HEK293T (cell line): Measurements from ENCODE around the gene LMAN2.
A peak's percentile ranks its signal among the peaks of the same experiment; 100 is the strongest.

Experiments
- CTCF ChIA-PET: fragments of 350-600 bp; formaldehyde crosslinking; extraction: SDS; loops from one replicate; lab custom pipeline; 2021; ENCODE audit warnings: antibody characterized with exemption, inconsistent platforms; lab: Yijun Ruan, JAX
- POLR2A ChIA-PET: fragments of 350-600 bp; formaldehyde crosslinking; extraction: SDS; loops from one replicate; lab custom pipeline; 2020; ENCODE audit warnings: antibody characterized with exemption, inconsistent platforms; lab: Yijun Ruan, JAX
- DNase-seq: peaks from one replicate; pipeline ENCODE4 v3.0.0; 2012; ENCODE audit warnings: mixed read lengths; ENCODE audit errors: extremely low spot score
- ARNT ChIP-seq: fragments of 450-650 bp; IDR thresholded peaks from 2 replicates; pipeline ENCODE4 v1.6.1; 2017; ENCODE audit warnings: mild to moderate bottlenecking
- BHLHE40 ChIP-seq: fragments of 450-650 bp; IDR thresholded peaks from 2 replicates; pipeline ENCODE4 v1.6.1; 2016; ENCODE audit warnings: mild to moderate bottlenecking, moderate library complexity, borderline replicate concordance
- CTBP1 ChIP-seq: fragments of 450-650 bp; IDR thresholded peaks from 2 replicates; pipeline ENCODE4 v1.6.1; 2016; ENCODE audit warnings: borderline replicate concordance
- ELF4 ChIP-seq: fragments of 450-650 bp; IDR thresholded peaks from 2 replicates; pipeline ENCODE4 v1.6.1; 2017; ENCODE audit warnings: antibody characterized with exemption
- FOXA1 ChIP-seq: fragments of 450-650 bp; IDR thresholded peaks from 2 replicates; pipeline ENCODE4 v1.6.1; 2016; ENCODE audit warnings: mild to moderate bottlenecking
- FOXK2 ChIP-seq: fragments of 450-650 bp; IDR thresholded peaks from 2 replicates; pipeline ENCODE4 v1.6.1; 2016; ENCODE audit warnings: mild to moderate bottlenecking
- FOXM1 ChIP-seq: fragments of 450-650 bp; IDR thresholded peaks from 2 replicates; pipeline ENCODE4 v1.6.1; 2017; ENCODE audit warnings: mild to moderate bottlenecking, borderline replicate concordance
- HDGF ChIP-seq: fragments of 450-650 bp; IDR thresholded peaks from 2 replicates; pipeline ENCODE4 v1.6.1; 2017; ENCODE audit warnings: antibody characterized with exemption, borderline replicate concordance
- L3MBTL2 ChIP-seq: fragments of 450-650 bp; conservative IDR thresholded peaks from 2 replicates; pipeline ENCODE4 v1.6.1; 2016; ENCODE audit warnings: mild to moderate bottlenecking
- LEF1 ChIP-seq: fragments of 450-650 bp; IDR thresholded peaks from 2 replicates; pipeline ENCODE4 v1.6.1; 2017; ENCODE audit warnings: mild to moderate bottlenecking, borderline replicate concordance
- NFRKB ChIP-seq: fragments of 450-650 bp; IDR thresholded peaks from 2 replicates; pipeline ENCODE4 v1.6.1; 2016; ENCODE audit warnings: mild to moderate bottlenecking, moderate library complexity
- PKNOX1 ChIP-seq: fragments of 450-650 bp; IDR thresholded peaks from 2 replicates; pipeline ENCODE4 v1.6.1; 2016
- SP1 ChIP-seq: fragments of 450-650 bp; IDR thresholded peaks from 2 replicates; pipeline ENCODE4 v1.6.1; 2017
- SUZ12 ChIP-seq: fragments of 450-650 bp; IDR thresholded peaks from 2 replicates; pipeline ENCODE4 v1.6.1; 2016; ENCODE audit warnings: mild to moderate bottlenecking
- TARDBP ChIP-seq: fragments of 450-650 bp; IDR thresholded peaks from 2 replicates; pipeline ENCODE4 v1.6.1; 2016
- ZNF384 ChIP-seq: fragments of 450-650 bp; IDR thresholded peaks from 2 replicates; pipeline ENCODE4 v1.6.1; 2016

LMAN2 gene

DNA sequence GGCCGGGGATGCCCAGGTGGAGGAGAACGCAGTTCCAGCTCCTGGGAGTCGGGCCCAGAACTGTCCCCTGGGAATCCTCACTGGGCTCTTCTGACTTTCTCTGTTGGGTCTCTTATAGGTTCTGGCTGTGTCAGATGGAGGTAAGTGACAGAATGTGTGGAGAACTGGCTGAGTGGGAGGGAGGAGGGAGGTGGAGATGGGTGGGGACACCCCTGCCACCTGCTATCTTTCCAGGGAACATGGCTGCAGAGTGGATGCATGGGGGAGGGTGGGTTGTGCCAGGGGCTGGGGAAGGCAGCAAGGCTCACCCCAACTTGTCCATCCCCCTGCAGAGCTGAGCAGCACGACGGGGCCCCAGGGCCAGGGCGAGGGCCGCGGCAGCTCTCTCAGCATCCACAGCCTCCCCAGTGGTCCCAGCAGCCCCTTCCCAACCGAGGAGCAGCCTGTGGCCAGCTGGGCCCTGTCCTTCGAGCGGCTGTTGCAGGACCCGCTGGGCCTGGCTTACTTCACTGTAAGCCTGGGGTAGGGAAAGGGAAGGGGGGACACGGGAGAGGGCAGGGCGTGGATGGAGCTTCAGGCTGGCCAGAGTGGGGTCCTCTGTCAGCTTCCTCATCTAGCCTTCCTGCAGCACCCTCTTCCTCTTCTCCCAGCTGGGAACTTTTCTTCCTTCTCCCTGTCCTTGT is 14.5 kb upstream of the LMAN2 start:
- ChIA-PET POLR2A (interaction anchor here (1.1 to 2.6 kb wide), 7 partner anchors 9 to 150 kb away, joined by 3 to 38 read pairs (median 5); partner anchors contain the start of genes LMAN2 and MXD3), CTCF (interaction anchor here (0.6 to 1.7 kb wide), 6 partner anchors 14 to 129 kb away, joined by 3 to 5 read pairs (median 4); partner anchors contain the start of gene LMAN2)
- no peak for DNase-seq
- TF ChIP-seq ARNT (no peak), ELF4 (no peak), FOXM1 (no peak), SP1 (no peak), PKNOX1 (no peak), TARDBP (no peak), NFRKB (no peak), BHLHE40 (no peak), L3MBTL2 (no peak), FOXK2 (no peak), LEF1 (no peak), SUZ12 (no peak), FOXA1 (no peak), ZNF384 (no peak), CTBP1 (no peak), HDGF (no peak)

DNA sequence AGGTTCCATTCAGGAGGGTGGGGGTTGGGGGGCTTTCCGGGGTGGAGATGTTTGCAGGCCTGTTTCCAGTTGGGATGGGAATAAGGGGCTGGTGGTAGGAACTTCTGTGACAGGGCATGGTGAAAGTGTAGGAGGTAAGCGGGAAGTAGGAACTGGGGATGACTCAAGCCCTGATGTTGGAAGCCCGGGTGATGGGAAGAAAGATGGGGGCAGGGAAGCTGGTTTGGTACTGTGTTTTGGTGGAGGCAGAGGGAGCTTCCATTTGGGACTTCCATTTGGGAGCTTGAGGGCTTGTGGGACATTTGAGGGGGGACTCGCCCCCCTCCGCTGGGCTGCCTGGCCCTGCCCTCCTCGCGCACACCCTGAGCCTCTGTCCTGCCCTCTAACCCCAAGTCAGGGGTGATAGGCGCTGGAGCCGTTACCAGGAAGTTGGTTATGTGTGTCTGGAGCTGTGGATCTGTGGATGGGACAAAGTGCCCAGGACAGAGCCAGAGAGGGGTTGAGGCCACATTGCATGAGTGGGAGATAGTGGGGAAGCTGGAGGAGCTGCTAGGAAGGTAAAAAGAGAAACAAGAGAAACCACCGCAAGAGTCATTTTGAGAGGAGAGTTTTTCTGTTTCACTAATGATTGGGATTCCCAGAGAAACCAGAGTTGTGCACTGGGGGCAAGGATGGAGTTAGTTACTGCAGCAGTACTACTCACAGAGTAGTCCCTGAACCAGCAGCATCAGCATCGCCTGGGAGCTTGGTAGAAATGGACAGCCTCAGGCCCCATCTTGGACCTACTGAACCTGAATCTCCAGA is 12.9 kb upstream of the LMAN2 start:
- TF ChIP-seq ZNF384 (no peak), PKNOX1 (no peak), SP1 (no peak), FOXA1 (no peak)
- no peak for DNase-seq
- ChIA-PET CTCF (interaction anchor here (1.1 kb wide), 1 partner anchor 26 kb away, joined by 3 read pairs; no protein-coding TSS in a partner anchor), POLR2A (interaction anchor here (2.2 kb wide), 1 partner anchor 13 kb away, joined by 14 read pairs; the partner anchor contains the start of gene LMAN2)

GRCh38 chr5:177363565-177363964 is 12.1 kb upstream of the LMAN2 start:
- no peak for TF ChIP-seq ARNT
- TF ChIP-seq FOXM1 = peak; percentile 38; the same call in 1 of the 2 replicates
- CTCF ChIA-PET = no interaction called here
- POLR2A ChIA-PET = interaction anchor here (2.2 kb wide), 1 partner anchor 12 kb away, joined by 14 read pairs; the partner anchor contains the start of gene LMAN2
- no peak for DNase-seq

DNA sequence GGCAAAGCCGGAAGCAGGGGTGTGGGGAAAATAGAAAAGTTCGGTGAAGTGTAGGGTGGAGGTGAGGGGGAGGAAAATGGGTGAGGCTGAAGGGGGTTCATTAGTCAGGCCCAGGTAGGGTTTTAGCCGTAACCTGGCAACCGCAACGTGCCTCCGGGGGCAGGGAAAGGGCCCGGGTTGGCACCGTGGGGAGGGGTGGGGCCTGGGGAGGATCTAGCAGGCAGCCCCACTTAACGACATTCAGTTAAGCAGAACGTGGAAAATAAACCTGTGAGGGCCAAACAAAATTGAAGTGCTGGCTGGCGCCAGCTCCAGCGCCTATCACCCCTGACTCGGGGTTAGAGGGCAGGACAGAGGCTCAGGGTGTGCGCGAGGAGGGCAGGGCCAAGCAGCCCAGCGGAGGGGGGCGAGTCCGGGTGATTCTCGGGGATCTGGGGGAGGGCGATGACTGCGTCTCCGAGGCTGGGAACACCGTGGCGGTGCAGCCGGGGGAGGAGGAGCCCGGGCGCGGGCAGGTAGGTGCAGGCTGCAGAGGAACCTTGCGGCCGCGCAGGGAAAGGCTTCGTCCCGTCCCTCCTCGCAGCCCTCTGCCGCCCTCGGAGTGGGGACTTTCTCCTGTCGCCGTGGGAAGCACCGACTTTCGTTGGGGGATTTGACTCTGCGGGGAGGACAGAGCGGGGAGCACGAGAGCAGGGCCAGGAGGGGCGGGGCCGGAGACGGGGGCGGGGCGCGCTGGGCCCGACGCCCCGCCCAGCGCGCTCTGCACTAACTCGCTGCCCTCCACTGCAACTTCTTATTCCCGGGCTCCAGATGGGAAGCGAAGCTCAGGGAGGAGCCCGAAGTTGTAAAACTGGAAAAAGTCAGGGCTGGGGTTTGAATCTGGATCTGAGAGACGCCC is 11.4 kb upstream of the LMAN2 start:
- no peak for TF ChIP-seq SP1
- no peak for TF ChIP-seq ELF4
- TF ChIP-seq TARDBP = no peak
- TF ChIP-seq CTBP1 = no peak
- TF ChIP-seq FOXM1 = no peak
- TF ChIP-seq LEF1 = no peak
- no peak for TF ChIP-seq BHLHE40
- no peak for TF ChIP-seq PKNOX1
- no peak; the same call in 1 of the 2 replicates for TF ChIP-seq L3MBTL2
- TF ChIP-seq ZNF384 = no peak
- DNase-seq = peak; percentile 86
- ChIA-PET POLR2A (interaction anchor here (2.2 to 3.5 kb wide), 2 partner anchors 11 kb away, joined by 14 to 42 read pairs; partner anchors contain the start of gene LMAN2), CTCF (interaction anchor here (0.7 kb wide), 2 partner anchors 8 to 64 kb away, joined by 3 to 5 read pairs; no protein-coding TSS in a partner anchor)

GRCh38 chr5:177362292-177362609 is 10.8 kb upstream of the LMAN2 start:
- DNase-seq = no peak
- ChIA-PET CTCF (interaction anchor here (0.7 kb wide), 2 partner anchors 8 to 65 kb away, joined by 3 to 5 read pairs; no protein-coding TSS in a partner anchor), POLR2A (interaction anchor here (3.5 kb wide), 1 partner anchor 11 kb away, joined by 42 read pairs; the partner anchor contains the start of gene LMAN2)
- TF ChIP-seq L3MBTL2 (no peak), BHLHE40 (no peak), PKNOX1 (no peak), ELF4 (no peak), TARDBP (no peak), NFRKB (no peak), SP1 (no peak), ZNF384 (no peak), HDGF (no peak), FOXM1 (no peak), CTBP1 (no peak), FOXA1 (no peak), FOXK2 (no peak), SUZ12 (no peak), ARNT (no peak), LEF1 (no peak)
